Measurements from ENCODE around the gene NETO2. TPM values are rescaled to one million over a fixed set of nuclear protein-coding genes. Genes with fewer than 3 reads are reported as not detected.
"Not testable (repeated sequence)": the region's sequence is repeated elsewhere in the genome, so short reads cannot be mapped to it uniquely, and the experiment has no call there.

The NETO2 gene
- total and polyA plus RNA-seq, 7 donors: 1.6 to 30.5 (median 3.9) TPM

DNA sequence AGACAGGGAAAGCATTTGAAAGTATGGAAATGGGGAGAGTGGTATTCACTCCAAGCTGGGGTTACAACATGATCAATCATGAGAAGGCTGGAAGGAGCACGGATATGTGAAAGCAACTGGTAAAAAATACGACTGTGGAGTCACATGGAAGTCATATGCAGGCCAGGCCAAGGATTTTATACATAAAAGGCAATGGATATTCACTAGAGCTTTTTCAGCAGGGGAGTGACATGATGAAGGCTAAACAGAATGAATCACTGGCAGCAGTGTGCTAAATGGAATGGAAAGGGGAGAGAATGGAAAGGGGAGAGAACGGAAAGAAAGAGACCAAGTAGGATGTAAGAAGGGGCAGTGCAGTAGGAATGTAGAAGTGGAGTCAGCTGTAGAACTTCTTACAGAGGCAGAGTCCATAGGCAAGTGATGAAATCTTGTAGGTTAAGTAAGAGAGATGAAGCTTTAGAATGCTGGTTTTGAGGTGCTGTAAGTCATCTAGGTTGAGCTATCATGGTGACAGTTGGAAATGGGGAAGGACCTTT lies 13.0 kb upstream of the NETO2 start:
- WGBS, 3 donors: 91 to 92% (median 92%) methylated on average over 3 of the region's 3 CpGs
- no peaks in the 10 kb centered on the region for H3K4me1 ChIP-seq
- TF ChIP-seq, protein P1, sequence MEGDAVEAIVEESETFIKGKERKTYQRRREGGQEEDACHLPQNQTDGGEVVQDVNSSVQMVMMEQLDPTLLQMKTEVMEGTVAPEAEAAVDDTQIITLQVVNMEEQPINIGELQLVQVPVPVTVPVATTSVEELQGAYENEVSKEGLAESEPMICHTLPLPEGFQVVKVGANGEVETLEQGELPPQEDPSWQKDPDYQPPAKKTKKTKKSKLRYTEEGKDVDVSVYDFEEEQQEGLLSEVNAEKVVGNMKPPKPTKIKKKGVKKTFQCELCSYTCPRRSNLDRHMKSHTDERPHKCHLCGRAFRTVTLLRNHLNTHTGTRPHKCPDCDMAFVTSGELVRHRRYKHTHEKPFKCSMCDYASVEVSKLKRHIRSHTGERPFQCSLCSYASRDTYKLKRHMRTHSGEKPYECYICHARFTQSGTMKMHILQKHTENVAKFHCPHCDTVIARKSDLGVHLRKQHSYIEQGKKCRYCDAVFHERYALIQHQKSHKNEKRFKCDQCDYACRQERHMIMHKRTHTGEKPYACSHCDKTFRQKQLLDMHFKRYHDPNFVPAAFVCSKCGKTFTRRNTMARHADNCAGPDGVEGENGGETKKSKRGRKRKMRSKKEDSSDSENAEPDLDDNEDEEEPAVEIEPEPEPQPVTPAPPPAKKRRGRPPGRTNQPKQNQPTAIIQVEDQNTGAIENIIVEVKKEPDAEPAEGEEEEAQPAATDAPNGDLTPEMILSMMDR (IDR thresholded peaks at IDR 0.05): no peak
- no peaks in the 10 kb centered on the region for H3K9me3 ChIP-seq
- no peaks in the 10 kb centered on the region for H3K27me3 ChIP-seq (ENCODE audit: insufficient read depth in 3 of 3, low read length in 2 of 3)
- intact Hi-C loops (cut with DNase I): no loop called here
- no peak overlapping the region for H3K27ac ChIP-seq
- ATAC-seq (no peak), DNase-seq (no peak)
- H3K36me3 ChIP-seq (ENCODE audit: insufficient read depth in 1 of 2, low read depth in 1 of 2): peaks cover 3 to 65% of the 10 kb centered on the region in 2 donors
- H3K4me3 ChIP-seq: no peak overlapping the region

GRCh38 chr16:47152501-47152900 lies 8.8 kb upstream of the NETO2 start:
- ATAC-seq; H3K9me3 ChIP-seq; DNase-seq; intact Hi-C loops (cut with DNase I); H3K27ac ChIP-seq; H3K4me1 ChIP-seq; H3K27me3 ChIP-seq (ENCODE audit: insufficient read depth in 3 of 3, low read length in 2 of 3); H3K4me3 ChIP-seq: not testable (repeated sequence)
- 97 to 98% (median 98%) methylated on average over 9 of the region's 9 CpGs for WGBS, 3 donors
- H3K36me3 ChIP-seq (ENCODE audit: insufficient read depth in 1 of 2, low read depth in 1 of 2): peaks cover 3 to 31% of the 10 kb centered on the region in 2 donors

DNA sequence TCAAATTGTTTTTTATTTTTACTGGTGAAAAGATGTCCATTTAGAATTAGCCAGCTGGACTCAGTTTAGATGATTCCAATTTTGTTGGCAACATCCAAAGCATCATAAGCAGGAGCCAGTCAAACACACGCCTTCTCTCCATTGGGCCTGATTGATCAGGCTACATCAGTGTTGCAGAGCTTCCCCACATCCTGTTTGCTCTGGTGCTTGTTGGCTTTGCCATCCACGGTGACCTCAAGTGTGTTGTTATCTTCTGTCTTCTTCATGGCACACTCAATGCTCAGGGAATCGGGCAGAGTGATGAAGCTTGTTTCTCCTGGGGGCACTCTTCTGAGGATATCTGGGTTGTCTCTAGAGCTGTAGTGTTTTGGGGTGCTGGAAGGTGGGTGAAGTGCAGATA lies 6.3 kb upstream of the NETO2 start:
- Histone ChIP-seq H3K36me3 (ENCODE audit: insufficient read depth in 1 of 2, low read depth in 1 of 2) (peaks cover 3 to 18% of the 10 kb centered on the region in 2 donors), H3K4me1 (no peaks in the 10 kb centered on the region), H3K4me3 (no peak overlapping the region), H3K27me3 (ENCODE audit: insufficient read depth in 3 of 3, low read length in 2 of 3) (no peaks in the 10 kb centered on the region), H3K27ac (no peak overlapping the region), H3K9me3 (no peaks in the 10 kb centered on the region)
- TF ChIP-seq, protein P1 (IDR thresholded peaks at IDR 0.05): no peak
- no peak for DNase-seq
- no peak for ATAC-seq
- intact Hi-C loops (cut with DNase I): no loop called here
- 92 to 97% (median 96%) methylated on average over 3 of the region's 3 CpGs for WGBS, 3 donors

GRCh38 chr16:47144559-47144877 lies 773 bp upstream of the NETO2 start:
- ATAC-seq: peak; percentile 13 to 29 (median 19)
- H3K27me3 ChIP-seq (ENCODE audit: insufficient read depth in 3 of 3, low read length in 2 of 3): no peaks in the 10 kb centered on the region
- H3K4me3 ChIP-seq: peak overlapping the region; percentile 74
- intact Hi-C loops (cut with DNase I): loop anchor here in 1 of 2 donors (5.0 kb wide), 1 partner anchor 1018 kb away; no protein-coding TSS in a partner anchor
- no peak for DNase-seq
- H3K9me3 ChIP-seq: no peaks in the 10 kb centered on the region
- H3K36me3 ChIP-seq (ENCODE audit: insufficient read depth in 1 of 2, low read depth in 1 of 2): no peaks in the 10 kb centered on the region
- 13 to 18% (median 13%) methylated on average over 10 of the region's 10 CpGs for WGBS, 3 donors
- TF ChIP-seq, protein P1 (IDR thresholded peaks at IDR 0.05): no peak
- no peaks in the 10 kb centered on the region for H3K4me1 ChIP-seq
- no peak overlapping the region for H3K27ac ChIP-seq

- TF ChIP-seq, protein P1 (IDR thresholded peaks at IDR 0.05): peak; percentile 57
- H3K27me3 ChIP-seq (ENCODE audit: insufficient read depth in 3 of 3, low read length in 2 of 3): no peaks in the 10 kb centered on the region
- no peaks in the 10 kb centered on the region for H3K36me3 ChIP-seq (ENCODE audit: insufficient read depth in 1 of 2, low read depth in 1 of 2)
- intact Hi-C loops (cut with DNase I): loop anchor here (2.0 to 5.0 kb wide), 2 partner anchors 1014 to 1019 kb away; no protein-coding TSS in a partner anchor
- peak overlapping the region; percentile 63 for H3K27ac ChIP-seq
- H3K9me3 ChIP-seq: no peaks in the 10 kb centered on the region
- 0 to 1% (median 0%) methylated on average over 80 to 111 of the region's 111 CpGs for WGBS, 3 donors
- peak overlapping the region; percentile 74 for H3K4me3 ChIP-seq
- H3K4me1 ChIP-seq: no peaks in the 10 kb centered on the region
- DNase-seq (peak; percentile 47 to 64), ATAC-seq (peak; percentile 46 to 71 (median 68))
These were observed 696 bp downstream of the NETO2 start for GRCh38 chr16:47142821-47143676.
